ENCODE data around the gene PNPLA6. TPM values are rescaled to one million over a fixed set of nuclear protein-coding genes. Genes with fewer than 3 reads are reported as not detected.

Gene PNPLA6
- total and polyA plus RNA-seq, 2 of the 13 experiments (the other 11 are each of a cell fraction or from before 2014, with no cell fraction given): 24.9 to 28.2 TPM

GRCh38 chr19:7494416-7495098 is 41.0 kb upstream of the PNPLA6 start (continued):
- TF ChIP-seq THAP9 (CRISPR knock-in tag; IDR thresholded peaks at IDR 0.05; ENCODE audit: borderline replicate concordance) (peak; percentile 54; the same call in 1 of the 2 replicates), ZNF761 (CRISPR knock-in tag; conservative IDR thresholded peaks at IDR 0.05) (0 out of 2 replicates have a peak, but pooled peaks have one; percentile 30), GFI1 (CRISPR knock-in tag; IDR thresholded peaks at IDR 0.05; ENCODE audit: borderline replicate concordance) (peak; percentile 23; the same call in 1 of the 2 replicates), GABPB1 (CRISPR knock-in tag; IDR thresholded peaks at IDR 0.05) (peak; percentile 32; the same call in 1 of the 2 replicates), TEAD2 (CRISPR knock-in tag; IDR thresholded peaks at IDR 0.05) (no peak), ZNF639 (CRISPR knock-in tag; conservative IDR thresholded peaks at IDR 0.05) (0 out of 2 replicates have a peak, but pooled peaks have one; percentile 46), ZNF563 (CRISPR knock-in tag; IDR thresholded peaks at IDR 0.05) (peak; percentile 55; the same call in 1 of the 2 replicates), POLR2G (IDR thresholded peaks at IDR 0.05; ENCODE audit: low read depth, low read length) (0 out of 2 replicates have a peak, but pooled peaks have one; percentile 34), IRF9 (CRISPR knock-in tag; IDR thresholded peaks at IDR 0.05; ENCODE audit: borderline replicate concordance) (peak; percentile 62; the same call in 1 of the 2 replicates), SMAD1 (CRISPR knock-in tag; IDR thresholded peaks at IDR 0.05; ENCODE audit: borderline replicate concordance, low read depth) (0 out of 2 replicates have a peak, but pooled peaks have one; percentile 52), ZNF124 (CRISPR knock-in tag; IDR thresholded peaks at IDR 0.05) (peak; percentile 30; the same call in 1 of the 2 replicates), TFE3 (CRISPR knock-in tag; IDR thresholded peaks at IDR 0.05) (peak; percentile 76), ELK4 (CRISPR knock-in tag; IDR thresholded peaks at IDR 0.05; ENCODE audit: borderline replicate concordance) (no peak), ZNF616 (CRISPR knock-in tag; IDR thresholded peaks at IDR 0.05; ENCODE audit: low read depth) (no peak), TEAD3 (CRISPR knock-in tag; optimal IDR thresholded peaks at IDR 0.05; ENCODE audit: borderline replicate concordance) (peak; percentile 66)

All from HepG2 (cell line).